CD14-positive monocyte (primary cell): ENCODE data around the gene GAP43. TPM values are rescaled to one million over a fixed set of nuclear protein-coding genes. Genes with fewer than 3 reads are reported as not detected.

Experiments used
- DNase-seq, 3 donors: peaks; one replicate each; pipeline ENCODE4 v3.0.0-alpha.2; 2011 to 2022
- H2AFZ ChIP-seq: 2 replicates; pipeline ENCODE4 v1.6.0; 2012; ENCODE audit warnings: mild to moderate bottlenecking, low read depth, low read length, inconsistent platforms; ENCODE audit not compliant: insufficient read depth, poor library complexity, severe bottlenecking
- H3K27ac ChIP-seq, 2 donors: 1 replicate in 1 of 2; 2 replicates in 1 of 2; pipeline ENCODE4 v1.5.1; 2012 to 2013; ENCODE audit warnings: low read length in 2 of 2, control low read depth in 1 of 2, inconsistent platforms in 1 of 2, low read depth in 1 of 2, mild to moderate bottlenecking in 1 of 2
- H3K27me3 ChIP-seq, 2 donors: one replicate each; pipeline versions ENCODE4 v1.6.0 to v1.6.1; 2011 to 2013; ENCODE audit warnings: low read length in 2 of 2; ENCODE audit not compliant: control insufficient read depth in 2 of 2, insufficient read depth in 2 of 2
- H3K36me3 ChIP-seq, 2 donors: replicated peaks in 1 of 2; 1 replicate in 1 of 2; 2 replicates in 1 of 2; pipeline versions ENCODE4 v1.5.1 to v1.6.1; 2012 to 2013; ENCODE audit warnings: low read length in 2 of 2, control low read depth in 1 of 2, inconsistent platforms in 1 of 2, mild to moderate bottlenecking in 1 of 2; ENCODE audit not compliant: insufficient read depth in 2 of 2, control insufficient read depth in 1 of 2
- H3K4me1 ChIP-seq, 2 donors: 1 replicate in 1 of 2; 2 replicates in 1 of 2; pipeline versions ENCODE4 v1.5.1 to v1.6.1; 2012 to 2013; ENCODE audit warnings: low read length in 2 of 2, control low read depth in 1 of 2, inconsistent platforms in 1 of 2, mild to moderate bottlenecking in 1 of 2, moderate library complexity in 1 of 2; ENCODE audit not compliant: insufficient read depth in 2 of 2, control insufficient read depth in 1 of 2
- H3K4me2 ChIP-seq: replicated peaks from 2 replicates; pipeline ENCODE3; 2012; ENCODE audit warnings: low read length, moderate library complexity, mild to moderate bottlenecking; ENCODE audit not compliant: poor library complexity, severe bottlenecking; ENCODE audit errors: extremely low read depth
- H3K4me3 ChIP-seq, 3 experiments: fragments of 200-600 bp in 1 of 3; sonication (generic) in 1 of 3; replicated peaks in 1 of 3; 1 replicate in 2 of 3; 2 replicates in 1 of 3; pipeline ENCODE4 v1.5.1; 2011 to 2013; ENCODE audit warnings: low read length in 3 of 3, mild to moderate bottlenecking in 3 of 3, control low read depth in 2 of 3, low read depth in 2 of 3, inconsistent platforms in 1 of 3, moderate library complexity in 1 of 3
- H3K79me2 ChIP-seq: 2 replicates; pipeline ENCODE4 v1.6.0; 2012; ENCODE audit warnings: mild to moderate bottlenecking, control low read depth, inconsistent platforms, low read length, moderate library complexity; ENCODE audit not compliant: insufficient read depth
- H3K9ac ChIP-seq: 2 replicates; pipeline ENCODE4 v1.6.0; 2017; ENCODE audit warnings: low read length, mild to moderate bottlenecking; ENCODE audit not compliant: insufficient read depth, poor library complexity, severe bottlenecking
- H3K9me3 ChIP-seq, 2 donors: replicated peaks in 1 of 2; 1 replicate in 1 of 2; 2 replicates in 1 of 2; pipeline versions ENCODE4 v1.5.1 to v1.6.1; 2012 to 2013; ENCODE audit warnings: low read length in 2 of 2, control low read depth in 1 of 2; ENCODE audit not compliant: control insufficient read depth in 1 of 2, insufficient read depth in 1 of 2
- H4K20me1 ChIP-seq: 2 replicates; pipeline ENCODE4 v1.6.0; 2012; ENCODE audit warnings: mild to moderate bottlenecking, low read length, control low read depth, moderate library complexity; ENCODE audit not compliant: insufficient read depth
- H3K27ac Mint-ChIP-seq, 7 donors: one replicate each; pipeline ENCODE4 v1.8.0; 2020; ENCODE audit warnings: mild to moderate bottlenecking in 7 of 7, mixed read lengths in 7 of 7, moderate library complexity in 6 of 7, inconsistent platforms in 2 of 7
- H3K27me3 Mint-ChIP-seq, 3 donors: one replicate each; pipeline ENCODE4 v1.8.0; 2021 to 2022; ENCODE audit warnings: low read depth in 3 of 3, mild to moderate bottlenecking in 3 of 3, mixed read lengths in 3 of 3, moderate library complexity in 3 of 3, inconsistent platforms in 1 of 3
- H3K36me3 Mint-ChIP-seq, 2 donors: one replicate each; pipeline ENCODE4 v1.8.0; 2020; ENCODE audit warnings: mixed read lengths in 2 of 2, inconsistent platforms in 1 of 2, mild to moderate bottlenecking in 1 of 2
- H3K4me1 Mint-ChIP-seq: one replicate; pipeline ENCODE4 v1.8.0; 2020; ENCODE audit warnings: mild to moderate bottlenecking, mixed read lengths
- H3K4me3 Mint-ChIP-seq, 2 donors: one replicate each; pipeline ENCODE4 v1.8.0; 2020; ENCODE audit warnings: mild to moderate bottlenecking in 2 of 2, mixed read lengths in 2 of 2, moderate library complexity in 1 of 2
- H3K9me3 Mint-ChIP-seq, 7 donors: one replicate each; pipeline ENCODE4 v1.8.0; 2020 to 2022; ENCODE audit warnings: mixed read lengths in 7 of 7, mild to moderate bottlenecking in 6 of 7, moderate library complexity in 6 of 7, inconsistent platforms in 2 of 7
- WGBS: methylation state at CpG from one replicate; pipeline ENCODE4 v1.1.5; 2013; ENCODE audit warnings: missing lambda C conversion rate; ENCODE audit not compliant: insufficient coverage; 5-methylcytosine and 5-hydroxymethylcytosine counted together
- intact Hi-C, 2 donors: fragments of 100-400 bp; cut with micrococcal nuclease; formaldehyde crosslinking; loops; one replicate each; pipeline versions ENCODE4 v1.15.0 to v1.15.1; 2023
- polyA plus RNA-seq, 3 donors: library from polyadenylated mRNA; depleted of rRNA in 1 of 3; unstranded in 2 of 3; stranded (reverse) in 1 of 3; fragments of 300-500 nt in 2 of 3; fragments of >200 nt in 1 of 3; fragmentation: Illumina TruSeq in 2 of 3; gene quantifications; 1 replicate in 2 of 3; 2 replicates in 1 of 3; pipeline ENCODE4 v1.2.3, GENCODE V29; 2012 to 2021
- TF ChIP-seq, protein P1 (sequence below): fragments of 200-600 bp; IDR thresholded peaks from one replicate; pipeline ENCODE4 v1.8.0; 2022; ENCODE audit warnings: antibody characterized with exemption, mild to moderate bottlenecking

The GAP43 gene
- polyA plus RNA-seq, 3 donors, result not detected

DNA sequence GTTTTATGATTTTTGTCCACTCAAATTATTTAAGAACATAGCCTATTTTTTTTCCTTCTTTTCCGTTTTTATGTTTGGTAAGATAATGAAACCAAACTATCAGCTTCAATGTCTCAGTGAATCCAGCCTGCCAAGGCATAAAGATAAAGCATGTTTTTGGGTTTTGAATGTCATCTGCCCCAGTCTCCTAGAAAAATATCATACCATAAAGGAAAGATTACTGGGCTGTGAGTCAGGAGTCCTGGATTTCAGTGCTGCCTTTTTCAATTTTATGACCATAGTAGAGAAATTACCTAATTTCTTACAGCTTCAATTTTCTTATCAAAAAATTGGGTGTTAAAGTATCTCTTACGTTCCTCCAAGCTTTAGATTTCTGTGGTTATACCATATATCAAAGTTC, 87.5 kb downstream of the GAP43 start:
- no peak overlapping the region for H3K27ac ChIP-seq
- no peaks in the 10 kb centered on the region for H3K9me3 Mint-ChIP-seq
- H3K27me3 Mint-ChIP-seq, result peaks cover 2 to 9% (median 3%) of the 10 kb centered on the region in 3 donors
- no peaks in the 10 kb centered on the region for H3K9me3 ChIP-seq
- H3K4me3 Mint-ChIP-seq, result no peak overlapping the region
- H3K4me1 ChIP-seq, result no peaks in the 10 kb centered on the region
- DNase-seq, result no peak
- H3K4me1 Mint-ChIP-seq, result no peaks in the 10 kb centered on the region
- H3K27ac Mint-ChIP-seq, result no peak overlapping the region
- H3K36me3 ChIP-seq, result no peaks in the 10 kb centered on the region
- H3K4me3 ChIP-seq, result no peak overlapping the region
- TF ChIP-seq, protein P1, sequence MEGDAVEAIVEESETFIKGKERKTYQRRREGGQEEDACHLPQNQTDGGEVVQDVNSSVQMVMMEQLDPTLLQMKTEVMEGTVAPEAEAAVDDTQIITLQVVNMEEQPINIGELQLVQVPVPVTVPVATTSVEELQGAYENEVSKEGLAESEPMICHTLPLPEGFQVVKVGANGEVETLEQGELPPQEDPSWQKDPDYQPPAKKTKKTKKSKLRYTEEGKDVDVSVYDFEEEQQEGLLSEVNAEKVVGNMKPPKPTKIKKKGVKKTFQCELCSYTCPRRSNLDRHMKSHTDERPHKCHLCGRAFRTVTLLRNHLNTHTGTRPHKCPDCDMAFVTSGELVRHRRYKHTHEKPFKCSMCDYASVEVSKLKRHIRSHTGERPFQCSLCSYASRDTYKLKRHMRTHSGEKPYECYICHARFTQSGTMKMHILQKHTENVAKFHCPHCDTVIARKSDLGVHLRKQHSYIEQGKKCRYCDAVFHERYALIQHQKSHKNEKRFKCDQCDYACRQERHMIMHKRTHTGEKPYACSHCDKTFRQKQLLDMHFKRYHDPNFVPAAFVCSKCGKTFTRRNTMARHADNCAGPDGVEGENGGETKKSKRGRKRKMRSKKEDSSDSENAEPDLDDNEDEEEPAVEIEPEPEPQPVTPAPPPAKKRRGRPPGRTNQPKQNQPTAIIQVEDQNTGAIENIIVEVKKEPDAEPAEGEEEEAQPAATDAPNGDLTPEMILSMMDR, result no peak
- no peaks in the 10 kb centered on the region for H3K79me2 ChIP-seq
- H3K36me3 Mint-ChIP-seq, result no peaks in the 10 kb centered on the region
- no peak overlapping the region for H2AFZ ChIP-seq
- H3K27me3 ChIP-seq, result no peaks in the 10 kb centered on the region
- no peaks in the 10 kb centered on the region for H4K20me1 ChIP-seq
- no peak overlapping the region for H3K4me2 ChIP-seq
- no CpG with 5 or more reads among the region's 2 CpGs for WGBS
- intact Hi-C loops, result no loop called here
- no peak overlapping the region for H3K9ac ChIP-seq

DNA sequence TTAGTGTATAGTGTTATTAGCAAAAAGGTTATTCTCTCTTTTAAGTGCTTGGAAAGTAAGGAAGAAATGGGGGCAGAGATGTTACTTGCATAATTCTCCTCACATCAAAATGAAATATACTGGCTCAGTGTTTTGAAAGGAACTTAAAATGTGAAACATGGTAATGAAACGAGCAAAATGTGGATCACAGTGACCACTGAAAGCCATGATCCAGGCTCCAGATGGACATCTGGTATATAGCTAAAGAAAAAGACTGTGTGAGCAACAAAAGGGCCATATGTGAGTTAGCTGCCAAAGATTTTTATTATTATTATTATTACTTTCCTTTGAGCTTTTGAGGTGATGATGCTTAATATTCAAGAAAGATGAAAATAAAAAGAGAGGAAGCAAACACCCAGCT, 89.6 kb downstream of the GAP43 start:
- Histone ChIP-seq H3K27me3 (no peaks in the 10 kb centered on the region), H2AFZ (no peak overlapping the region), H4K20me1 (no peaks in the 10 kb centered on the region), H3K4me3 (no peak overlapping the region), H3K36me3 (no peaks in the 10 kb centered on the region), H3K4me1 (no peaks in the 10 kb centered on the region), H3K9ac (no peak overlapping the region), H3K9me3 (no peaks in the 10 kb centered on the region), H3K79me2 (no peaks in the 10 kb centered on the region), H3K27ac (no peak overlapping the region), H3K4me2 (no peak overlapping the region)
- H3K27me3 Mint-ChIP-seq, result peaks cover 2 to 9% (median 3%) of the 10 kb centered on the region in 3 donors
- TF ChIP-seq, protein P1, result no peak
- no peaks in the 10 kb centered on the region for H3K9me3 Mint-ChIP-seq
- no peak overlapping the region for H3K4me3 Mint-ChIP-seq
- no CpG with 5 or more reads among the region's 1 CpG for WGBS
- no peaks in the 10 kb centered on the region for H3K4me1 Mint-ChIP-seq
- H3K27ac Mint-ChIP-seq, result no peak overlapping the region
- no peaks in the 10 kb centered on the region for H3K36me3 Mint-ChIP-seq
- no peak for DNase-seq
- intact Hi-C loops, result no loop called here
